GM12865 (cell line): ENCODE measurements around the gene MS4A6E.

Experiments used
- DNase-seq: peaks from one replicate; pipeline ENCODE4 v3.0.0; 2010; ENCODE audit warnings: low read depth
- H3K4me3 ChIP-seq: 2 replicates; pipeline ENCODE4 v1.5.1; 2011; ENCODE audit warnings: mild to moderate bottlenecking, low read depth, low read length, control low read depth
- CTCF ChIP-seq: IDR thresholded peaks from 2 replicates; pipeline ENCODE4 v1.5.1; 2011; ENCODE audit warnings: low read length, control low read depth, low read depth, inconsistent platforms; ENCODE audit not compliant: insufficient read depth; ENCODE audit errors: missing control alignments

MS4A6E gene

GRCh38 chr11:60315871-60316270 is 11.2 kb upstream of the MS4A6E start:
- no peak overlapping the region for H3K4me3 ChIP-seq
- no peak for DNase-seq
- no peak for TF ChIP-seq CTCF

GRCh38 chr11:60316317-60316716 is 10.7 kb upstream of the MS4A6E start:
- DNase-seq: peak; percentile 29
- no peak overlapping the region for H3K4me3 ChIP-seq
- TF ChIP-seq CTCF: no peak

DNA sequence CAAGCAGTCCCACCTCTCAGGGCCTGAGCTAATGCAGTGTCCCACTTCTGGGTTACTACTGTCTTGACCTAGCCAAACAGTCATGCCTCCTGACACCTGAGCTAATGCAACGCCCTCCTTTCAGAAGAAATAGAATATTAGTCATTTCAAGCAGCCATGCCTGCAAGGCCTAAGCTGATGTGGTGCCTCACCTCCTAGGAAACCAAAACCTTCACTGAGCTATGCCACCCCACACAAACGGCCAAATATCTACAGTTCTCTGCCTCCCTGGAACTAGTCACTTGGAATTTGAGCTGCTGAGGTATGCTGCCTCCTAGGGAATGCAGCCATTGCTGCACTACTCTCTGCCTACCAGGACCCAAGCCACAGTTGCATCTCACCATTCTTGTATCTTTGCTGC is 8.3 kb upstream of the MS4A6E start:
- no peak overlapping the region for H3K4me3 ChIP-seq
- TF ChIP-seq CTCF: no peak
- DNase-seq: peak; percentile 35

DNA sequence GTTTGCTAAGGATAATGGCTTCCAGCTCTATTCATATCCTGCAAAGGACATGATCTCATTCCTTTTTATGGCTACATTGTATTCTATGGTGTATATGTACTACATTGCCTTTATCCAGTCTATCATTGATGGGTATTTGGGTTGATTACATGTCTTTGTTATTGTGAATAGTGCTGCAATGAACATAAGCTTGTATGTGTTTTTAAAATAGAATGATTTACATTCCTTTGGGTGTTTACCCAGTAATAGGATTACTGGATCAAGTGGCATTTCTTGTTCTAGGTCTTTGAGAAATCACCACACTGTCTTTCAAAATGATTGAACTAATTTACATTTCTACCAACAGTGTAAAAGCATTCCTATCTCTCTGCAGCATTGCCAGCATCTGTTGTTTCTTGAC is 6.0 kb upstream of the MS4A6E start:
- TF ChIP-seq CTCF: no peak
- H3K4me3 ChIP-seq: no peak overlapping the region
- no peak for DNase-seq

DNA sequence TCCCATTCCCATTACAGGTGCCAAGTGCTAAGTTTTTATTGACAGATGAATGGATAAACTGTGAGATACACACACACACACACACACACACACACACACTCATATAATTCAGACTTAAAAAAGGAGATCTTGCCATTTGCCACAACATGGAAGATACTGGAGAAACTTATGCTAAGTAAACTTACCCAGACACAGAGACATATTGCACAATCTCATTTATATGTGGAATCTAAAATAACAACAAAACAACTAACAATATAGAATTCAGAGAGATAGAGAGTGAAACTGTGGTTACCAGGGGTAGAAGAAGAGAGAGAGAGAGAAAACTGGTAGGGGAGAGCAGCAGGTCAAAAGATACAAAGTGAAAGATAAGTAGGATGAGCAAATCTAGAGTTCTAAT is 1.4 kb downstream of the MS4A6E start:
- TF ChIP-seq CTCF: no peak
- DNase-seq: no peak
- no peak overlapping the region for H3K4me3 ChIP-seq

DNA sequence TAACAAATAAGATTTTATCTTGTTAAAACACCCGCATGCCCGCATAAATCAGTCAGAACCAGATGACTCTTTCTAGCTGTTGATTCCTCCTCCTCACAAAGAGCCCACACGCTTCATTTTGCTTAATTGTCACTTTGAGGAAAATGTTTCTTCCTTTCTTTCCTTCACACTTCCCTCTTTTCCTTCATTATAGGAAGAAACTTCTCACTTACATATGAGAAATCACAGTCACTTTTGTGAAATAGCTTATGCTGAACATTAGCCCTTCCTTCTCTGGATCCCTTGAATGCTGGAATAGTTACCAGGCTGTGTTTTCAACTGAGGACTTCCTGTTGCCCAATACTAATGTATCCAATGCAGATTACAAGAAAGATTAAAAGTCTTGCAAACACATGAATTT is 5.8 kb downstream of the MS4A6E start:
- TF ChIP-seq CTCF: no peak
- H3K4me3 ChIP-seq: no peak overlapping the region
- no peak for DNase-seq

GRCh38 chr11:60334005-60334620 is 7.1 kb downstream of the MS4A6E start:
- peak; percentile 89 for DNase-seq
- no peak overlapping the region for H3K4me3 ChIP-seq
- peak; percentile 86 for TF ChIP-seq CTCF
